ENCODE data around the gene NOXO1.
"Not testable (repeated sequence)": the region's sequence is repeated elsewhere in the genome, so short reads cannot be mapped to it uniquely, and the experiment has no call there.

GRCh38 chr16:1957434-1958142, 23.7 kb downstream of the NOXO1 start:
- TF ChIP-seq YY1 (IDR thresholded peaks at IDR 0.05; ENCODE audit: insufficient read depth, insufficient read length); ZNF274 (IDR thresholded peaks at IDR 0.05; ENCODE audit: low read depth, low read length): not testable (repeated sequence)

All from NT2/D1 (cell line).